Nephron (organoid): ENCODE data around the gene ILDR2.

Experiments used
- H3K27ac Mint-ChIP-seq, 3 experiments: 2 replicates each; pipeline ENCODE4 v1.8.0; 2020; ENCODE audit warnings: mixed read lengths in 3 of 3, mild to moderate bottlenecking in 2 of 3, moderate library complexity in 1 of 3
- H3K27me3 Mint-ChIP-seq: 2 replicates; pipeline ENCODE4 v1.8.0; 2021; ENCODE audit warnings: low read depth, mild to moderate bottlenecking, moderate library complexity, mixed read lengths
- H3K36me3 Mint-ChIP-seq: 2 replicates; pipeline ENCODE4 v1.8.0; 2020; ENCODE audit warnings: low read depth, mixed read lengths
- H3K4me1 Mint-ChIP-seq: 2 replicates; pipeline ENCODE4 v1.8.0; 2020; ENCODE audit warnings: mixed read lengths
- H3K4me3 Mint-ChIP-seq, 3 experiments: 2 replicates each; pipeline ENCODE4 v1.8.0; 2020; ENCODE audit warnings: mild to moderate bottlenecking in 3 of 3, mixed read lengths in 3 of 3, moderate library complexity in 2 of 3
- H3K9me3 Mint-ChIP-seq: 2 replicates; pipeline ENCODE4 v1.8.0; 2020; ENCODE audit warnings: mixed read lengths
- TF ChIP-seq, protein P1 (sequence below), 3 experiments: fragments of 200-600 bp; sonication (generic); IDR thresholded peaks; one replicate each; pipeline ENCODE4 v1.5.0; 2021; ENCODE audit warnings: antibody characterized with exemption in 3 of 3; ENCODE audit not compliant: unreplicated experiment in 3 of 3

Gene ILDR2

GRCh38 chr1:166988974-166989515 is 13.7 kb upstream of the ILDR2 start, which contains the start of gene MAEL:
TSS of gene MAEL (plus strand) at chr1:166989280. CDS start at chr1:166989353, 73 bp downstream.
- H3K4me3 Mint-ChIP-seq: no peak within 1 kb of the TSS
- TF ChIP-seq, protein P1, sequence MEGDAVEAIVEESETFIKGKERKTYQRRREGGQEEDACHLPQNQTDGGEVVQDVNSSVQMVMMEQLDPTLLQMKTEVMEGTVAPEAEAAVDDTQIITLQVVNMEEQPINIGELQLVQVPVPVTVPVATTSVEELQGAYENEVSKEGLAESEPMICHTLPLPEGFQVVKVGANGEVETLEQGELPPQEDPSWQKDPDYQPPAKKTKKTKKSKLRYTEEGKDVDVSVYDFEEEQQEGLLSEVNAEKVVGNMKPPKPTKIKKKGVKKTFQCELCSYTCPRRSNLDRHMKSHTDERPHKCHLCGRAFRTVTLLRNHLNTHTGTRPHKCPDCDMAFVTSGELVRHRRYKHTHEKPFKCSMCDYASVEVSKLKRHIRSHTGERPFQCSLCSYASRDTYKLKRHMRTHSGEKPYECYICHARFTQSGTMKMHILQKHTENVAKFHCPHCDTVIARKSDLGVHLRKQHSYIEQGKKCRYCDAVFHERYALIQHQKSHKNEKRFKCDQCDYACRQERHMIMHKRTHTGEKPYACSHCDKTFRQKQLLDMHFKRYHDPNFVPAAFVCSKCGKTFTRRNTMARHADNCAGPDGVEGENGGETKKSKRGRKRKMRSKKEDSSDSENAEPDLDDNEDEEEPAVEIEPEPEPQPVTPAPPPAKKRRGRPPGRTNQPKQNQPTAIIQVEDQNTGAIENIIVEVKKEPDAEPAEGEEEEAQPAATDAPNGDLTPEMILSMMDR (IDR thresholded peaks at IDR 0.05; ENCODE audit: unreplicated experiment in 3 of 3): no peak
- H3K27ac Mint-ChIP-seq: no peak within 1 kb of the TSS
- H3K27me3 Mint-ChIP-seq: peaks cover 4% of the 10 kb centered on the region
- H3K4me1 Mint-ChIP-seq: no peaks in the 10 kb centered on the region
- H3K9me3 Mint-ChIP-seq: no peaks in the 10 kb centered on the region
- no peaks in the 10 kb centered on the region for H3K36me3 Mint-ChIP-seq

- Mint-ChIP-seq H3K4me3 (no peak overlapping the region), H3K9me3 (no peaks in the 10 kb centered on the region), H3K27me3 (peaks cover 27% of the 10 kb centered on the region), H3K4me1 (no peaks in the 10 kb centered on the region), H3K27ac (no peak overlapping the region), H3K36me3 (no peaks in the 10 kb centered on the region)
- TF ChIP-seq, protein P1 (IDR thresholded peaks at IDR 0.05; ENCODE audit: unreplicated experiment in 3 of 3): no peak
Observed at GRCh38 chr1:166981589-166981988, 6.2 kb upstream of the ILDR2 start.

GRCh38 chr1:166980818-166981217 is 5.5 kb upstream of the ILDR2 start:
- Mint-ChIP-seq H3K27ac (no peak overlapping the region), H3K9me3 (no peaks in the 10 kb centered on the region), H3K27me3 (peaks cover 34% of the 10 kb centered on the region), H3K4me1 (peaks cover 5% of the 10 kb centered on the region), H3K4me3 (no peak overlapping the region), H3K36me3 (no peaks in the 10 kb centered on the region)
- TF ChIP-seq, protein P1 (IDR thresholded peaks at IDR 0.05; ENCODE audit: unreplicated experiment in 3 of 3): no peak

GRCh38 chr1:166980383-166980782 is 5.0 kb upstream of the ILDR2 start:
- Mint-ChIP-seq H3K4me3 (no peak overlapping the region), H3K36me3 (no peaks in the 10 kb centered on the region), H3K27ac (no peak overlapping the region), H3K27me3 (peaks cover 35% of the 10 kb centered on the region), H3K4me1 (peaks cover 5% of the 10 kb centered on the region), H3K9me3 (no peaks in the 10 kb centered on the region)
- TF ChIP-seq, protein P1 (IDR thresholded peaks at IDR 0.05; ENCODE audit: unreplicated experiment in 3 of 3): no peak

DNA sequence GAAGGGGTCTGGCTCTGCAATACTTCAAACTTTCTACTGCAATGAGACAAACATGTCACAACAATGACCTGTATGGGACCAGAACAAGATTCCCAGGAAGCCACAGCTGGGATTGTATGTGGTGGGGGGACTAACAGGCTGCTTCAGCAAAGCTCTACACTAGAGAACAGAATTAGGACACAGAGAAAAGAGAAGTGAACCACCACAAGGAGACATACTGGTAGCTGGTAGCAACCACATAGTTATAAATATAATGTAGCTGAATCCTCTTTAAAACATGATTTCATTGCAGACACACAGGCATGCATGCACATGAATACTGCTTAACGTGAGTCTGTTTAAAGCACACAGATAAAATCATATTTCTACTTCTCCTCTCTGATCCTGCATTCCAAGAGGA is 3.5 kb upstream of the ILDR2 start:
- no peak overlapping the region for H3K27ac Mint-ChIP-seq
- TF ChIP-seq, protein P1 (IDR thresholded peaks at IDR 0.05; ENCODE audit: unreplicated experiment in 3 of 3): no peak
- H3K9me3 Mint-ChIP-seq: no peaks in the 10 kb centered on the region
- H3K4me3 Mint-ChIP-seq: no peak overlapping the region
- H3K36me3 Mint-ChIP-seq: no peaks in the 10 kb centered on the region
- peaks cover 16% of the 10 kb centered on the region for H3K4me1 Mint-ChIP-seq
- H3K27me3 Mint-ChIP-seq: peaks cover 50% of the 10 kb centered on the region

GRCh38 chr1:166977951-166978350 is 2.6 kb upstream of the ILDR2 start:
- peaks cover 59% of the 10 kb centered on the region for H3K27me3 Mint-ChIP-seq
- no peak overlapping the region for H3K27ac Mint-ChIP-seq
- no peak overlapping the region for H3K4me3 Mint-ChIP-seq
- no peaks in the 10 kb centered on the region for H3K36me3 Mint-ChIP-seq
- H3K4me1 Mint-ChIP-seq: peaks cover 16% of the 10 kb centered on the region
- TF ChIP-seq, protein P1 (IDR thresholded peaks at IDR 0.05; ENCODE audit: unreplicated experiment in 3 of 3): no peak
- no peaks in the 10 kb centered on the region for H3K9me3 Mint-ChIP-seq
